GM12892 (cell line): ENCODE data around the gene MXD4.

Experiments used
- POLR2A ChIP-seq: IDR thresholded peaks from 2 replicates; pipeline ENCODE4 v1.6.1; 2011; ENCODE audit warnings: low read depth, low read length, control low read depth
- TAF1 ChIP-seq: IDR thresholded peaks from 2 replicates; pipeline ENCODE4 v1.6.1; 2011; ENCODE audit warnings: low read depth, mild to moderate bottlenecking, control low read depth, low read length, borderline replicate concordance

- TF ChIP-seq POLR2A: no peak
- no peak for TF ChIP-seq TAF1
These were observed 49.1 kb downstream of the MXD4 start for GRCh38 chr4:2212831-2213230.
